Stromal cell of bone marrow (primary cell): ENCODE results near the gene NAT14.

Source experiments
- DNase-seq: peaks from one replicate; pipeline ENCODE4 v3.0.0-alpha.2; 2012; ENCODE audit warnings: low read depth

NAT14 gene

GRCh38 chr19:55471266-55471665, 13.7 kb upstream of the NAT14 start:
- DNase-seq: no peak

DNA sequence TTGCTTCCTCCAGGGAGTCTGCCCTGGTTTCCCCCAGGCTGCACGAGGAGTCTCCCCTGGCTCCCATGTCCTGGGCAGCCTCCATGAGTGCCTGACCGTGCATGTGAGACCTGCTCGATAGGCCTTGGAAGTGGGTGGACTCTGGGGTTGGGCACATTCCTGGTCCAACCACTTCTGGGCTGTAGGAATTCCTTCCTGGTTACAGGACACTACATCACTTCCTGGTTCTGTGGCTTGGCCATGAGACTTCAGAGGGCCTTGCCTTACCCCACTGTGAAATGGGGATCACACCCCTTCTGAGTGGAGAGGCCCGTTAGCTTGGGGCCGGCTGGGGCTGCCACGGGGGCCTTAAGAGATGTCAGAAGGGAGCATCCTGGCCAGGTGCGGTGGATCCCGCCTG, 12.5 kb upstream of the NAT14 start:
- peak; percentile 39 for DNase-seq

GRCh38 chr19:55473225-55474012, 11.6 kb upstream of the NAT14 start:
- peak; percentile 50 for DNase-seq

DNA sequence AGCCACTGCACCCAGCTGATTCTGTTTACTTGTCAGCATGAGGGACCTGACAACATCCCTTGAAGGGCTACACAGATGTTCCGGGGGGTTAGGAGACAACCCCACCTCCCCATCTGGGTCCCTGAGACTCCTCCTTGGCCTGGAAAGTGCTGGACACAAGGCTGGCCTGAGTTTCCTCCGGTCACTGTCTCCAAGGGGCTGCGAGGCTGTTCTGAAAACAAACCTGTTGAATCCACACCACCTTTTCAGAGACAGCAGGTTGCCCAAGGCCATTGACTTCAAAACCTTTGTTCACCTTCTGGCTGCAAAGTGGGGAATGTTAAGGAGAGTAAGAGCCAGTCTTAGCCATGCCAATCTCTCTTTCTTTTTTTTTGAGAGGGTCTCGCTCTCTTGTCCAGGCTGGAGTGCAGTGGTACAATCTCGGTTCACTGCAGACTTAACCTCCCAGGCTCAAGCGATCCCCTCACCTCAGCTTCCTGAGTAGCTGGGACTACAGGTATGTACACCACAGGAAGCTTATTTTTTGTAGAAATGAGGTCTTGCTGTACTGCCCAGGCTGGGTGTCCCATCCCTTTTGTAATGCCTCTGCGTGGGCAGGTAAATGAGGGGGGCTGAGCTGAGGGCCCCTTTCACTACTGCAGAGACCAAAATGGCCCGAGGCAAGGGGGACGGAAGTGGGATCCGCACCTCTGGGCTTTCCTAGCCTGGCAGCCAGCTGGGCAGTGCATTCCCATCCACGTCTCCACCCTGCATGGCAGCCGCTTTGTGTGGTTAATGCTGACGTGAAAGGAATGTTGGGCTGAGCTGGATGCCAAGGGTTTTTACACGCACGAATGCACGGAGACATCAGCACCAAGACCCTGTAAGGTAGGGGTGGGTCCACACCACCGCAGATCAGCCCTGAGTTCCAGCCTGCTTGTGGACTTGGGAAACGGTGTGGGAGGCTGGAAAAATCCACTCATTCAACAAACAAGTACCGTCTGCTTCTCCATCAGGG, 10.4 kb upstream of the NAT14 start:
- DNase-seq: no peak

- peak; percentile 96 for DNase-seq
Measured at GRCh38 chr19:55476100-55476775, 8.8 kb upstream of the NAT14 start, which contains the start of gene ZNF628. Gene ZNF628 (plus strand): TSS chr19:55476617. CDS start chr19:55479911, 3,294 bp downstream.

DNA sequence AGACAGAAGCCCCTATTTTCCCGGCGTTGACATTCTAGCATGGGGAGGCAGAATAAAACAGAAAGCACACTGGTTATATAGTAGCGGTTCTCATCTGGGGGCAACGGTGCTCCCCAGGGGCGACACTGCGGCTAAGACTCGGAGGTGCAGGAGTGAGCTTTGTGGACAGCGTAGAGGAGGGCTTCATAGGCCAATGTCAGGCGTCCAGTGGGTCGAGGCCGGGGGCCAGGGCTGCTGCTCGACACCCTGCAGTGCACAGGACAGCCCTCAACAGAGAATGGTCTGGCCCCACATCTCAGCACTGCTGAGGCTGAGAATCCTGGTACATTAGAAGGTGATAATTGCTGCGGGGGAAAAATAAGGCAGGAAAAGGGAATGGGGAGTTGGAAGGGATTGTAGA, 7.1 kb upstream of the NAT14 start:
- DNase-seq: no peak

DNA sequence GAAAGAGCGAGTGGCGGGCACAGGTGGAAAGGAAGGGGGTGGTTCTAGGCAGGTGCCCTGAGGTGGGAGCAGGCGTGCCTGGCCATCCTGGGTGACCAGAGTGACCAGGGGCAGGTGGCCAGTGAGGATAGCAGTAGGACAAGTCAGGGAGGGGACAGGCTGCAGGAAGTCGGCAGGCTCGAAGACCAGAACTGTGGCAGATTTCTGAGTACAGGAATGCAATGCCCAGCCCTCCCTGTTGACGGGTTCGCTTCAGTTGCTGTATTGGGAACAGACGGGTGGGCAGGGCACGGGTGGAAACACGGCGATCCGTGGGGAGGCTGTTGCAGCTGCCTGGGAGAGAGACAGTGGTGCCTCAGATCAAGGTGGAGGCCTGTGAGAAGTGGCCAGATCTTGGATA, 6.6 kb upstream of the NAT14 start:
- no peak for DNase-seq

GRCh38 chr19:55479045-55479444, 5.9 kb upstream of the NAT14 start:
- no peak for DNase-seq

DNA sequence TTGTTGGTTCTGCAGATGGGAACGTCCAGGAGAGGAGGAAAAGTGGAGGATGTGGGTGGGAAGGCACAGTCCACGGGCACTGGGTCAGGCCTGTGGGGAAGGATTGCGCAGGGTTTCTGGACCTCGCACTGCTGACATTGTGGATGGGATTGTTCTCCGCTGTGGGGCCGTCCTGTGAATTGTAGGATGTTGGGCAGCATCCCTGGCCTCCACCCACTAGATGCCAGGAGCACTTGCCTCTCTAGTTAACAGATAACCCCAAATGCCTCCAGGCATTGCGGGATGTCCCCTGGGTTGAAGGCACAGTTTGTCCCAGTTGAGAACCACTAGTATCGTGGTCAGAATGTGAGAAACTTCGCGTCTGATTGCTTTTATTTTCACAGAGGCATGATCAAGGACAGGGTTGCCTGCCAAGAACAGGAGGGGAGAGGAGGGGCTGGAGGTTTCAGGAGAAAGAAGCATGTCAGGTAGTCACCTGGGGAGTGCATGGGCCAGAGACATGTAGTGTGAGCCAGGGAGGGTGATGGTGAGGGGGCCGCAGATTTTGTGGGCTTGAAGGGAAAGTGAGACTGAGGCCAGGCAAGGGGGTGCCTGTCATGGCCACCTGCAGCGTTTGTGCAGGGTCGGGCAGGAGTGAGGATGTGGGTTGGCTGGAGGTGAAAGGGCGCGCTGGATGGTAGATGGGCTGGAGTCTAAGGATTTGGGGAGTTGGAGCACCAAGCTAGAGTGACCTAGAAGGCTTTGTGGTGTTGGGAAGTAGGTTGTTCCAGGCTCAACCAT, 5.3 kb upstream of the NAT14 start:
- no peak for DNase-seq

GRCh38 chr19:55481148-55481793, 3.7 kb upstream of the NAT14 start:
- DNase-seq: no peak

DNA sequence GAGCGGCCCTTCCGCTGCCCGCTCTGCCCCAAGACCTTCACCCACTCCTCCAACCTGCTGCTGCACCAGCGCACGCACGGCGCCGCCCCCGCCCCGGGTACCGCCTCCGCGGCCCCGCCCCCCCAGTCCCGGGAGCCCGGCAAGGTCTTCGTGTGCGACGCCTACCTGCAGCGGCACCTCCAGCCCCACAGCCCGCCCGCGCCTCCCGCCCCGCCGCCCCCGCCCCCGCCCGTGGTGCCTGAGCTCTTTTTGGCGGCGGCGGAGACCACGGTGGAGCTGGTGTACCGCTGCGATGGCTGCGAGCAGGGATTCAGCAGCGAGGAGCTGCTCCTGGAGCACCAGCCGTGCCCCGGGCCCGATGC, 3.2 kb upstream of the NAT14 start:
- DNase-seq: no peak

- no peak for DNase-seq
Measured at GRCh38 chr19:55482156-55482961, 2.6 kb upstream of the NAT14 start.

DNA sequence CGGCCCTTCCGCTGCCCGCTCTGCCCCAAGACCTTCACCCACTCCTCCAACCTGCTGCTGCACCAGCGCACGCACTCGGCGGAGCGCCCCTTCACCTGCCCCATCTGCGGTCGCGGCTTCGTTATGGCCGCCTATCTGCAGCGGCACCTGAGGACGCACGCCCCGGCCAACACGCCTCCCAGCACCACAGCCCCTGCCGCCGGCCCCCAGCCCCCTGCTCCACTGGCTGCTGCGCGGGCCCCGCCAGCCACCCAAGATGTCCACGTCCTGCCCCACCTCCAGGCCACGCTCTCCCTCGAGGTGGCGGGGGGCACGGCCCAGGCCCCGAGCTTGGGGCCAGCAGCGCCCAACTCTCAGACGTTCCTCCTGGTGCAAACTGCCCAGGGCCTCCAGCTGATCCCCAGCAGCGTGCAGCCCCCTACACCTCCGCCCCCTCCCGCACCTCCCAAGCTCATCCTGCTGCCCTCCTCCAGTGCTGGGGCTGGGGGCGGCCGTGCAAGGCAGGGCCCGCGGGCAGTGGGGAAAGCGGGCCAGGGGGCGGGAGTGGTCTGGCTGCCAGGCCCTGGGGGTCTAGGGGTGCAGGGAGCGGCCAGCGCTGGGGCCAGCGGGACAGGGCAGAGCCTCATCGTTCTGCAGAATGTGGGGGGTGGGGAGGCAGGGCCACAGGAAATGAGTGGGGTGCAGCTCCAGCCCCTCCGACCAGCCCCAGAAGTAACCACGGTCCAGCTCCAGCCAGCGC, 1.9 kb upstream of the NAT14 start:
- no peak for DNase-seq

DNA sequence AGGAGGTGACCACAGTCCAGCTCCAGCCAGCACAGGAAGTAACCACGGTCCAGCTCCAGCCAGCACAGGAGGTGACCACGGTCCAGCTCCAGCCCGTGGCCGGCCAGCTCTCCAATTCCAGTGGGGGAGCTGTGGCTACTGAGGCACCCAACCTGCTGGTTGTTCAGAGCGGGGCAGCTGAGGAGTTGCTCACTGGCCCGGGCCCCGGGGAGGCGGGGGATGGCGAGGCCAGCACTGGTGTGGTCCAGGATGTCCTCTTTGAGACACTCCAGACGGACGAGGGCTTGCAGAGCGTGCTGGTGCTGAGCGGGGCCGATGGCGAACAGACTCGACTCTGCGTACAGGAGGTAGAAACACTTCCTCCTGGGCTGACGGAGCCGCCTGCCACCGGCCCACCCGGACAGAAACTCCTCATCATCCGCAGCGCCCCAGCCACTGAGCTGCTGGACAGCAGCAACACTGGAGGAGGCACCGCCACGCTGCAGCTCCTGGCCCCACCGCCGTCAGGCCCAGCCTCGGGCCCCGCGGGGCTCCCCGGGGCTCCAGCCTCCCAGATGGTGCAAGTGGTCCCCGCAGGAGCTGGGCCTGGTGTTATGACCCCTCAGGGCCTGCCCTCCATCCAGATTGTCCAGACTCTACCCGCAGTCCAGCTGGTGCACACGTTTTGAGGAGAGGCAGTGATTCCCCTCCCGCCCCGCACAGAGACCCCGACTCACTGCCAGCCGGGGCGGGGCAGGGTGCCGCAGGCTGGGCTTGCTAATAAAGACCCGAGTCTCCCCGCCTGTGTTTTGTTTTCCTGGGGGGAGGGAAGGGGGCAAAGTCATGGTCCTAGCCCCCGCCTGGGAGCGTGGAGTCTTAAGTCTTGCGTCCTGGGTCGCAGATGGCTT, 1.0 kb upstream of the NAT14 start:
- no peak for DNase-seq

DNA sequence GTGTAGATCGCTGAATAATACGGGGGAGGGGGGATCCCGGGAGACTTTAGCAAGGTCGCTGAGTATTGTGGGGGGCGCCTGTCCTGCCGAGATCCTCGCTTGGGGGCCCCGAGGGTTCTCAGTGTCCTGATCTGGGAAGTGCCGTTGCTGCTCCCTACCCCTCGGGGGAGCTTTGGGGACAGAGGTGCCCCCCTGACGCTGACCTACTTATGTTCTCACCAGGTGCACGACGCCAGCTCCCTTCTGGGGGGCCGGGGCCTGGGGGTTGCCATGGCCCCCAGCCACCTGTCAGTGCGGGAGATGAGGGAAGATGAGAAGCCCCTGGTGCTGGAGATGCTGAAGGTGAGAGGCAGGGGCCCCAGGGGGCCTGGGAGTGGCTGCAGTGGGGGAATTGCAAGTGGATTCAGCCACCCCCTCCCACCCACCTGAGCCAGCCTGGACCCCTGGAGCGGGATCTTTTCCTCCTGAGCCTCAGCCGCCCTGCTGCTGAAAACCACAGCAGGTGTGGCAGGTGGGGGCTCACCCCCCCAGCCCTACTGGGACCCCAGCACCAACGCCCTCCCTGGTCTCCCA, 537 bp downstream of the NAT14 start:
- no peak for DNase-seq

DNA sequence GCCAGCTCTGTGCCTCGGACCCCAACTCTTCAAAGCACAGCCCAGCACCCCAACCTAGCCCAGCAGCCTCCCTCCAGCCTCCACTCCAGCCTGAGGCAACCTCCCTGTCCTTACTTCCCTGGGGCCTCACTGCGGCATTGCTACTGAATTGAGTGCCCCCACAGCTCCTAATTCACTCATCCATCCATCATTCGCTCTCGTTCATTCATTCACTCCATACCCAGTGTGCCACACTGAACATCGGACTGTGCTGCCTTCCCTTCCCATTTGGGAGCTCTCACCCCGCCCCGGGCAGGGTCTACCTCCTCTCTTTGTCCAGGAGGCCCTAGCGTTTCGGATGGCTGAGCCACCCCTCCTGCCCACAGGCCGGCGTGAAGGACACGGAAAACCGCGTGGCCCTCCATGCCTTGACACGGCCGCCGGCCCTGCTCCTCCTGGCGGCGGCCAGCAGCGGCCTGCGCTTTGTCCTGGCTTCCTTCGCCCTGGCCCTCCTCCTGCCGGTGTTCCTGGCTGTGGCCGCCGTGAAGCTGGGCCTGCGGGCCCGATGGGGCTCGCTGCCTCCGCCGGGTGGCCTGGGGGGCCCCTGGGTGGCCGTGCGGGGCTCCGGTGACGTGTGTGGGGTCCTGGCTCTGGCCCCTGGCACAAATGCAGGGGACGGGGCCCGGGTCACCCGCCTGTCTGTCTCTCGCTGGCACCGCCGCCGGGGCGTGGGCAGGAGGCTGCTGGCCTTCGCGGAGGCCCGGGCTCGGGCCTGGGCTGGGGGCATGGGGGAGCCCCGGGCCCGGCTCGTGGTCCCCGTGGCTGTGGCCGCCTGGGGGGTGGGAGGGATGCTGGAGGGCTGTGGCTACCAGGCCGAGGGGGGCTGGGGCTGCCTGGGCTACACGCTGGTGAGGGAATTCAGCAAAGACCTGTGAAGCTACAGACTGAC, 1.3 kb downstream of the NAT14 start:
- no peak for DNase-seq
